Caco-2 (cell line): Measurements from ENCODE around the gene DNAJB14. TPM values are rescaled to one million over a fixed set of nuclear protein-coding genes. Genes with fewer than 3 reads are reported as not detected.

Experiments used
- BruUV-seq: library from RNA; stranded (reverse); fragments of 400-500 nt; replicated peaks from 2 replicates; lab custom pipeline; 2021; lab: Mats Ljungman, UMichigan
- CTCF ChIA-PET: fragments of 300-600 bp; sonication (Branson Sonifier 250); formaldehyde crosslinking; loops from one replicate; lab custom pipeline; 2022; ENCODE audit warnings: antibody characterized with exemption; lab: Charles Lee
- POLR2A ChIA-PET: fragments of 300-600 bp; sonication (Branson Sonifier 250); formaldehyde crosslinking; loops from one replicate; lab custom pipeline; 2022; ENCODE audit warnings: antibody characterized with exemption; lab: Charles Lee
- DNase-seq, 2 experiments: peaks; one replicate each; pipeline versions ENCODE4 v3.0.0 to v3.0.0-alpha.2; 2020 to 2022
- H3K27me3 ChIP-seq: replicated peaks from 2 replicates; pipeline ENCODE4 v1.6.0; 2011; ENCODE audit warnings: low read length; ENCODE audit not compliant: control insufficient read depth, insufficient read depth
- H3K36me3 ChIP-seq: 2 replicates; pipeline ENCODE4 v1.5.1; 2011; ENCODE audit warnings: low read length; ENCODE audit not compliant: control insufficient read depth, insufficient read depth
- H3K4me1 ChIP-seq: fragments of 250-450 bp; sonication (Bioruptor Pico); 2 replicates; pipeline ENCODE4 v1.5.1; 2020; ENCODE audit warnings: mild to moderate bottlenecking
- H3K4me3 ChIP-seq: 2 replicates; pipeline ENCODE4 v1.5.1; 2011; ENCODE audit warnings: low read depth, mild to moderate bottlenecking, control low read depth, low read length
- H3K9me3 ChIP-seq: fragments of 250-450 bp; sonication (Bioruptor Pico); 2 replicates; pipeline ENCODE4 v1.5.1; 2020; ENCODE audit warnings: mild to moderate bottlenecking, moderate library complexity
- H3K27ac Mint-ChIP-seq: one replicate; pipeline ENCODE4 v1.8.0; 2022; ENCODE audit warnings: mixed read lengths; ENCODE audit not compliant: unreplicated experiment
- H3K27me3 Mint-ChIP-seq: one replicate; pipeline ENCODE4 v1.8.0; 2022; ENCODE audit warnings: mixed read lengths; ENCODE audit not compliant: insufficient read depth, unreplicated experiment
- H3K36me3 Mint-ChIP-seq: one replicate; pipeline ENCODE4 v1.8.0; 2022; ENCODE audit warnings: mild to moderate bottlenecking, mixed read lengths; ENCODE audit not compliant: insufficient read depth, unreplicated experiment
- H3K4me1 Mint-ChIP-seq: one replicate; pipeline ENCODE4 v1.8.0; 2022; ENCODE audit warnings: low read depth, mixed read lengths; ENCODE audit not compliant: unreplicated experiment
- H3K4me3 Mint-ChIP-seq: one replicate; pipeline ENCODE4 v1.8.0; 2022; ENCODE audit warnings: mild to moderate bottlenecking, moderate library complexity, mixed read lengths; ENCODE audit not compliant: unreplicated experiment
- H3K9me3 Mint-ChIP-seq: one replicate; pipeline ENCODE4 v1.8.0; 2022; ENCODE audit warnings: mixed read lengths; ENCODE audit not compliant: unreplicated experiment
- intact Hi-C: fragments of 100-400 bp; cut with micrococcal nuclease; formaldehyde crosslinking; loops from one replicate; pipeline ENCODE4 v1.10.0; 2022; ENCODE audit not compliant: unreplicated experiment
- total RNA-seq: library from RNA; stranded (reverse); gene quantifications from 2 replicates; pipeline ENCODE4 v1.2.3, GENCODE V29; 2022
- TF ChIP-seq, protein P1 (sequence below), 2 experiments: fragments of 200-600 bp in 1 of 2; IDR thresholded peaks; 1 replicate in 1 of 2; 2 replicates in 1 of 2; pipeline versions ENCODE4 v1.5.1 to v1.8.0; 2011 to 2022; ENCODE audit warnings: antibody characterized with exemption in 1 of 2, control low read depth in 1 of 2, inconsistent platforms in 1 of 2, low read depth in 1 of 2, low read length in 1 of 2, mild to moderate bottlenecking in 1 of 2, moderate library complexity in 1 of 2; ENCODE audit not compliant: insufficient read depth in 1 of 2, severe bottlenecking in 1 of 2, unreplicated experiment in 1 of 2

Gene DNAJB14
- total RNA-seq, 1 experiment from 2014 or later = 37.3 TPM

DNA sequence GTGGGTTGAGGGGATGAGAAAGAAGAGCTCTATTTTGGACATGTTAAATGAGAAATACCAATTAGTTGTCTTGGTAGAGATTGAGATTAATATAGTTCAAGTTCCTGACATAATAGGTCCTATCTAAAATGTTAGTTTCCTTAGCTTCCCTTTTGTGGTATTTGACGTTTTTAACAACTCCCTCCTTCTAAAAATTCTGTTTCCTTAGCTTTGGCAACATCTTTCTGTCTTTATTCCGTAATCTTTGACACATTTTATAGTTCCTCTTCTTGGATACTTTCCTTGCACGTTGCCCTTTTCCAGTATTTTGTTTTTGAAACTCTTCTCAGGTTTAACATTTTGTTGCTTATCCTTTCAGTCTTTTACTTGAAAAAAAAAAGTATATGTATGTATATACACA is 89.1 kb downstream of the DNAJB14 start:
- Histone ChIP-seq H3K4me3 (no peak overlapping the region), H3K36me3 (no peaks in the 10 kb centered on the region), H3K27me3 (peaks cover 1% of the 10 kb centered on the region; the same call in 1 of the 2 replicates), H3K4me1 (no peaks in the 10 kb centered on the region), H3K9me3 (no peaks in the 10 kb centered on the region)
- no peaks in the 10 kb centered on the region for H3K4me1 Mint-ChIP-seq
- peaks cover 16% of the 10 kb centered on the region for H3K27me3 Mint-ChIP-seq
- no TSS peak for BruUV-seq
- POLR2A ChIA-PET = interaction anchor here (0.6 kb wide), 1 partner anchor 43 kb away, joined by 3 read pairs; no protein-coding TSS in a partner anchor
- intact Hi-C loops = no loop called here
- no peak overlapping the region for H3K27ac Mint-ChIP-seq
- TF ChIP-seq, protein P1, sequence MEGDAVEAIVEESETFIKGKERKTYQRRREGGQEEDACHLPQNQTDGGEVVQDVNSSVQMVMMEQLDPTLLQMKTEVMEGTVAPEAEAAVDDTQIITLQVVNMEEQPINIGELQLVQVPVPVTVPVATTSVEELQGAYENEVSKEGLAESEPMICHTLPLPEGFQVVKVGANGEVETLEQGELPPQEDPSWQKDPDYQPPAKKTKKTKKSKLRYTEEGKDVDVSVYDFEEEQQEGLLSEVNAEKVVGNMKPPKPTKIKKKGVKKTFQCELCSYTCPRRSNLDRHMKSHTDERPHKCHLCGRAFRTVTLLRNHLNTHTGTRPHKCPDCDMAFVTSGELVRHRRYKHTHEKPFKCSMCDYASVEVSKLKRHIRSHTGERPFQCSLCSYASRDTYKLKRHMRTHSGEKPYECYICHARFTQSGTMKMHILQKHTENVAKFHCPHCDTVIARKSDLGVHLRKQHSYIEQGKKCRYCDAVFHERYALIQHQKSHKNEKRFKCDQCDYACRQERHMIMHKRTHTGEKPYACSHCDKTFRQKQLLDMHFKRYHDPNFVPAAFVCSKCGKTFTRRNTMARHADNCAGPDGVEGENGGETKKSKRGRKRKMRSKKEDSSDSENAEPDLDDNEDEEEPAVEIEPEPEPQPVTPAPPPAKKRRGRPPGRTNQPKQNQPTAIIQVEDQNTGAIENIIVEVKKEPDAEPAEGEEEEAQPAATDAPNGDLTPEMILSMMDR (IDR thresholded peaks at IDR 0.05; ENCODE audit: insufficient read depth in 1 of 2, low read depth in 1 of 2, low read length in 1 of 2, severe bottlenecking in 1 of 2, unreplicated experiment in 1 of 2) = no peak
- no peak for DNase-seq
- H3K9me3 Mint-ChIP-seq = no peaks in the 10 kb centered on the region
- no peak overlapping the region for H3K4me3 Mint-ChIP-seq
- CTCF ChIA-PET = no interaction called here
- H3K36me3 Mint-ChIP-seq = no peaks in the 10 kb centered on the region

DNA sequence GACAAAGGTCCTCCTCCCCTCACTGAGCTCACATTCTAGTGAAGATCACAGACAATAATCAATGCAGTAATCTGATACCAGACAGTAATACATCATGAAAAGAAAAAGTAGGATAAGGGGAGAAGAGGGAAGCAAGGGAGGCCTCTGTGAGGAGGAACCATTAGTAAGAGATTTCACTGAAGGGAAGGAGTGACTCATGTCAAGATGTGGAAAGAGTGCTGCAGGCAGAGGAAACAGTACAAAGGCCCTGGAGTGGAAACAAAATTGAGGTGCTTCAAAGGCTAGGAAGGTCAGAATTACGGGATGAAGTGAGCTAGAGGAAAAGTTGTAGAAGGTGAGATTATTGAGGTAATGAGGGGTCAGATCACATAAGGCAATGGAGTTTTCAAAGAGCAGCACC is 90.3 kb downstream of the DNAJB14 start:
- TF ChIP-seq, protein P1 (IDR thresholded peaks at IDR 0.05; ENCODE audit: insufficient read depth in 1 of 2, low read depth in 1 of 2, low read length in 1 of 2, severe bottlenecking in 1 of 2, unreplicated experiment in 1 of 2) = no peak
- Histone ChIP-seq H3K9me3 (no peaks in the 10 kb centered on the region), H3K4me1 (no peaks in the 10 kb centered on the region), H3K4me3 (no peak overlapping the region), H3K36me3 (no peaks in the 10 kb centered on the region), H3K27me3 (peaks cover 1% of the 10 kb centered on the region; the same call in 1 of the 2 replicates)
- H3K4me3 Mint-ChIP-seq = no peak overlapping the region
- ChIA-PET CTCF (no interaction called here), POLR2A (no interaction called here)
- intact Hi-C loops = no loop called here
- no peak overlapping the region for H3K27ac Mint-ChIP-seq
- no peaks in the 10 kb centered on the region for H3K9me3 Mint-ChIP-seq
- DNase-seq = no peak
- H3K36me3 Mint-ChIP-seq = no peaks in the 10 kb centered on the region
- peaks cover 19% of the 10 kb centered on the region for H3K27me3 Mint-ChIP-seq
- no TSS peak for BruUV-seq
- no peaks in the 10 kb centered on the region for H3K4me1 Mint-ChIP-seq

DNA sequence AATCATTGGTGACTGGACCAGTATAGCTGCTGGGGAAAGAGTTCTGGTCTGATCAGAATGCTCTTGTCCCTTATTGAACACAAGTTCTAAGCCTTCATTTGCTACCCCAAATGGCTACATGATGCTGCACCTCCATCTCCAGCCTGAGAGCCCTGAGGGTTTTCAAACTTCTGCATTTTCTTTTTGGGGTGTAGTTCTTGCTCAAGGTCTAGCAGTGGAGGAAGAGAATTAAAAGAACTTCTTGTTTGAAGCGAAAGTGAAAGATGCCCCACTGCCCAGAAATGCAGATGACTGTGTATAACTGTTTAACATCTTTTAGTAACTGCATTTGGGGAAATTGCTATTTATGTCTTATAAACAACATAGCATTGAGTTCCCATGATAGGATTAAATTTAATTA is 90.7 kb downstream of the DNAJB14 start:
- BruUV-seq = no TSS peak
- DNase-seq = no peak
- CTCF ChIA-PET = no interaction called here
- no peaks in the 10 kb centered on the region for H3K36me3 ChIP-seq
- peaks cover 1% of the 10 kb centered on the region; the same call in 1 of the 2 replicates for H3K27me3 ChIP-seq
- intact Hi-C loops = no loop called here
- TF ChIP-seq, protein P1 (IDR thresholded peaks at IDR 0.05; ENCODE audit: insufficient read depth in 1 of 2, low read depth in 1 of 2, low read length in 1 of 2, severe bottlenecking in 1 of 2, unreplicated experiment in 1 of 2) = no peak
- H3K4me3 ChIP-seq = no peak overlapping the region
- H3K4me1 ChIP-seq = no peaks in the 10 kb centered on the region
- H3K9me3 ChIP-seq = no peaks in the 10 kb centered on the region
- Mint-ChIP-seq H3K36me3 (no peaks in the 10 kb centered on the region), H3K27me3 (peaks cover 19% of the 10 kb centered on the region), H3K9me3 (no peaks in the 10 kb centered on the region), H3K4me1 (no peaks in the 10 kb centered on the region), H3K4me3 (no peak overlapping the region), H3K27ac (no peak overlapping the region)
- POLR2A ChIA-PET = no interaction called here
